Activated CD8-positive, alpha-beta memory T cell treated with anti-CD3 and anti-CD28 coated beads, Interleukin-2, amount 50 U/mL, for 24 hours (primary cell): Measurements from ENCODE around the gene CBLB.
"Not testable (repeated sequence)": the region's sequence is repeated elsewhere in the genome, so short reads cannot be mapped to it uniquely, and the experiment has no call there.

Source experiments
- DNase-seq: peaks from one replicate; pipeline ENCODE4 v3.0.0-alpha.2; 2020; ENCODE audit errors: extremely low read depth

CBLB gene

DNA sequence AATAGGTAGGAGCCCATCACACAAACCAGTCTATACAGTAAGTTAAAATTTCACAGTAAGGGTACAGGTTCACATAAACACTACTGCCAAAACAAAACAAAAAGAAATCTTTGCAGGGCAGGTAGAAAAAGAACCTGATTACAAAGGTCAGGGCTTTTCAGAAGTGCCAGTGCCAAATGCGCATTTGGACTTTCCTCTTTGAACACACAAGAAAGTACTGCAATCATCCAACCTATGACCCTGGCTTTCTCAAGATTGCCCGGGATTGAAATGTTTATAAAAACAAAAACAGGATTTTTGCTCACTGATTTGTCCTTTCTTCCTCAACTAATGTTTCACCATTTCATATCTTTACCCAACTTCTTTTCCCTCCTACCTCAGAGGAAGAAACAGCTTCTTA is 47.4 kb downstream of the CBLB start:
- no peak for DNase-seq

DNA sequence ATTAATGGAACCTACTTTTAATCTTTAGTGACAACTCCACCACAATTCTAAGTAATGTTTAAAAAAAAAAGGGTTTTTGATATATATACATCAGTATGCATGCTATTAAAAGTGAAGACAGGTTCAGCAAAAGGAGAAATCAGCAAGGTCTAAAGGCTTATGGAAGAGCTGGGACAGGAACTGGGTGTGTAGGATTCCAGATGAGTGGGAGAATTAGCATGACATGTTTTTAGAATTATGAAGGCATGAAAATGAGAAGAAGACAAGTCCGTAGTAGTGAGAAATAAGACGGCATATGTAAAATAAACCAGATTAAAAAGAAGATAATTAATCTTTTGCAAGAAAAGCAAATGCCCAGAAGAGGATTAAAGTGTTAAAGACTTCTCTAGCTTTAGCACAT is 52.0 kb downstream of the CBLB start:
- DNase-seq, result no peak

DNA sequence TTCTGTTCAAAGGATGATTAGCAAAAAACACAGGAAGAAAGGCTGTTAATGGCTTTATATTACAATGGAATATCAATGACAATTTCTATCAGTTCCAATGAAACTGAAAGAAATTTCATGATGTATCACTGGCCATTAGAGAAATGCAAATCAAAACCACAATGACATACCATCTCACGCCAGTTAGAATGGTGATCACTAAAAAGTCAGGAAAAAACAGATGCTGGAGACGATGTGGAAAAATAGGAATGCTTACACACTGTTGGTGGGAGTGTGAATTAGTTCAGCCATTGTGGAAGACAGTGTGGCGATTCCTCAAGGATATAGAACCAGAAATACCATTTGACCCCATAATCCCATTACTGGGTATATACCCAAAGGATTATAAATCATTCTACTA is 53.5 kb downstream of the CBLB start:
- DNase-seq, result not testable (repeated sequence)

DNA sequence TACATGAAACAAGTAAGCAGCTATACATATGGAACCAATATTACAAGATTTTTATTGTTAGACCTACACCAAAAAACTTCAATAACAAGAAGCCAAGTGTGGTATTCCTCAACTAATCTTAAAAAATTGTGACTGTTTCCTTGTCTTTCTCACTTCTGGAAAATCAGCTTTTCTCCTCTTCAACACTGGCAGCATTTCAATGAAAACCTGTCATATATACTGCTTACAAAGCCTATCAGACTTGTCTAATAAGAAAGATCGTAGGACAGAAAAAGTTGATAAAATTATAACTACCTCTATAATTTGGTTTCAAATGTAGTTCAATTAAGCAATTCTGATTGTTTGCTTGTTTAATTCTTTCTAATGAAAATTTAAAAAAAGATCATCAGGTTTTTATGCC is 55.1 kb downstream of the CBLB start:
- no peak for DNase-seq

DNA sequence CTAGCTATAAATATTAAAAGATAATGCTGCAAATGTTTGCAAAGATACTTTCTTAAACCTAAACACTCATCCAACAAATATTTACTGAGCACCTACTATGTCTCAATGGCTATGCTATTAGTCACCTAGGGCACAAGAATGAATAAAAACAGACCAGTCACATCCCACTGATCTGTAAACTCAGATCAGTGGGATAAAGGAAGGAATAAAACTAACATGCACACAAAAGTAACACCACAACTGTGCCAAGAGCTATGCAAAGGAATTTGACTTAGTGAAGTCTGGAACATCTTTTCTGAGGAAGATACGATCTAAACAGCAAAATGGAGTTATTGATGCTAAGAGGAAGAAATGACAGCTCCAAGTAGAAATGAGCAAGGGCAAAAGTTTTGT is 56.6 kb downstream of the CBLB start:
- no peak for DNase-seq

DNA sequence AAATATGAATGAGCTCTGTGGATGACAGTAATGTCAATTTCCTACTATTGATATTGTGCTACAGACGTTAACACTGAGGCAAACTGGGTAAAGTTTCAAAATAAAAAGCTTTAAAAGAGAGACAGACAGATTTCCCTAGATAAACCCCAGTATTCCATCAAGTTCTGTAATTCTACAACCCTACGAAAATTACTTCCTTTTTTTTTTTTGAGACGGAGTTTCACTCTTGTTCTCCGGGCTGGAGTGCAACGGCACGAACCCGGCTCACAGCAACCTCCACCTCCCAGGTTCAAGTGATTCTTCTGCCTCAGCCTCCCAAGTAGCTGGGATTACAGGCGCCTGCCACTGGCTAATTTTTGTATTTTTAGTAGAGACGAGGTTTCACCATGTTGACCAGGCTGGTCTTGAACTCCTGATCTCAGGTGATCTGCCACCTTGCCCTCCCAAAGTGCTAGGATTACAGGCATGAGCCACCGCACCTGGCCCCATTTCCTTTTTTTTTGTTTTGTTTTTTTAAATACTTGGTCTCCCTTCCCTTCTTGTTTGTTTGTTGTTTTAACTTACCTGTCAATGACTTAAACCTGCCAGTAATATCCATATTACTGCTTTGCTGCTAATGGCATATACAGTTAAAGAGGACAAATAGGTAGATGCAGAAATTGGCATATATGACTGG is 57.2 kb downstream of the CBLB start:
- no peak for DNase-seq

DNA sequence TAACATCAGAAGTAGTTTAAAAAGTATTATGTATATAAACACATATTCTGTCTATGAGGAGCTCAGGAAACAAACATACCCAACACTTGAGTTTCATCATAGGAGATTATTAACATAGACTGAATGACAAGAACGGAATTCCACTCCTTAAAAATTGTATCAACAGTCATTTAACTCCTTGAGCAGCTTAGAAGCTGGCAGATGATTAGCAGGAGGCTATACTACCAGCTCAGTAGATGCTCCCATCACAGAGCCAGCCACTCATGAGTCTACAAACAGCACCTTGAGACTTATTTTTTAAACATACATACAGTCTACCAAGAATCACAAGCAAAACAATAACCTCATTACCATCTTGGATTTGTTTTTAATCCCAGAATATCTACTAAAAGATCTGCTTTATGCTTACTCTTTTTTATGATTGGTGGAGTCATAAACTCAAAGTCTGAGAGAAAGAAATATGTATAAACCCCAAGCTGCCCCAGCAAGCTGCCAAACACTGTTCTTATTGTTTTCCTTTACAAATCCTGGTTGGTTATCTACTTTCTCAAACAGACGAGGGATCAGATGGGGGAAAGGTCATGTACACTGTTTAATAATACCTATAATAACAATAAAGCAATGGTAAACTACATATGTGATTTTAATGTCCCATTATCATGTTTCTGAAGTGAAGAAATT is 59.5 kb downstream of the CBLB start:
- DNase-seq, result no peak

DNA sequence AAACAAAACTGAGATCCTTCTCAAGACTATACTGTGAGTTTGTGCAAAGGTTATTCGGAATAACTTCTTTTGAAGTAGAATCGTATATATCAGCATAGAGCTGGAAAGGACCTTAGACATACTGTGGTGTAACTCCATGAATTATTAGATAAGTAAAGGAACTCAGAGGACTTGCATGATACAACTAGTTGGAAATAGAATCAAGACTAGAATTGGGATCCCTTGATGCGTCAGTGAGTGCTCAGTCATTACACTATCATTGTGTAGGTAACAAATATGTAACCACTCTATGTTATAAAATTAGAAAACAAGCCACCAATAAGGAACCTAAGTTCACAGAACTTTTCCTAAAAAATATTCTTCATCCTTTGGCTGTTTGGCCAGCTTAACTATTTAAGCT is 61.1 kb downstream of the CBLB start:
- DNase-seq, result no peak

DNA sequence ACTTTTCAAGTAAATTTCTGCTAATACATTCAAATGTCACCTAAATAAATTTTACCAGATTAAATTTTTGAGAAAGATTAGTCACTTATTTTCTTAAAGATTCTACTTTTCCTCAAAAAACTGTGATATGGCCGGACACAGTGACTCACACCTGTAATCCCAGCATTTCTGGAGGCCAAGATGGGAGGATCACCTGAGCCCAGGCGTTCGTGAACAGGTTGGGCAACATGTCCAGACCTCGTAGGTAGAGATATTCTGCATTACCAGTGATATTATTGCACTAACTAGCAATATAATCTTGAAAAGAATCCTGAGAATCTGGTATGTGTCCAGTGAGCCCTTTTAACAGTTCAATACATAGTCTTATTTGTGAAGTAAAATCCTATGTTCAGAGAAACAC is 61.7 kb downstream of the CBLB start:
- no peak for DNase-seq

DNA sequence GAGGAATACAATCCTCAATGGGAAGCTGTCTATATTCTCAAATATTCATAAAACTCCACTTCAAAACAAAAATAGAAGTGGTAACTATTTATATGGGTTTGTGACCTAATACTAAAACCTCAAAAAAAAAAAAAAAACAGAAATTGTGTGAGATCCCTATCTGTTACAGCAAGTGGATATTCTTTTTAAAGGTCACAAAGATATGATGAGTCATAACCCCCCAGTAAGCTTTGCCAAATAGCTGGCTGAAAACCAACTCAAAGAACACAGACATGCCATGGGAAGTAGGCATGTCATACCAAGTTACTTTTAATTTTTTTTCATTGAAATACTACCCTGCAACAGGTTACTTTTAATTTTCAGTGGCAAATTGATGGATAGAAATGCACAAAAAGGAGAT is 62.5 kb downstream of the CBLB start:
- DNase-seq, result no peak

DNA sequence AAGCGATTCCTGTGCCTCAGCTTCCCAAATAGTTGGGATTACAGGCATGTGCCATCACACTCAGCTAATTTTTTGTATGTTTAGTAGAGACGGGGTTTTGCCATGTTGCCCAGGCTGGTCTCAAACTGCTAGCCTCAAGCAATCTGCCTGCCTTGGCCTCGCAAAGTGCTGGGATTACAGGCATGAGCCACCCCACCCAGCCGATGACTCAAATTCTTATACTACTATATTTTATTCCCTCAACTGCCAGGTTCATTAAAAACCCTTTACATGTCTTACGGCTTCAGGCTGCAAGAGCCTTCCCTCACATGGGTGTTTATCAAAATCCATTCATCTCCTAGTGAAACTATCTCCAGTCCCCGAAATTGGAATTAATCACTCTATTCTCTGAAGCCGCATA is 63.4 kb downstream of the CBLB start:
- DNase-seq, result no peak

DNA sequence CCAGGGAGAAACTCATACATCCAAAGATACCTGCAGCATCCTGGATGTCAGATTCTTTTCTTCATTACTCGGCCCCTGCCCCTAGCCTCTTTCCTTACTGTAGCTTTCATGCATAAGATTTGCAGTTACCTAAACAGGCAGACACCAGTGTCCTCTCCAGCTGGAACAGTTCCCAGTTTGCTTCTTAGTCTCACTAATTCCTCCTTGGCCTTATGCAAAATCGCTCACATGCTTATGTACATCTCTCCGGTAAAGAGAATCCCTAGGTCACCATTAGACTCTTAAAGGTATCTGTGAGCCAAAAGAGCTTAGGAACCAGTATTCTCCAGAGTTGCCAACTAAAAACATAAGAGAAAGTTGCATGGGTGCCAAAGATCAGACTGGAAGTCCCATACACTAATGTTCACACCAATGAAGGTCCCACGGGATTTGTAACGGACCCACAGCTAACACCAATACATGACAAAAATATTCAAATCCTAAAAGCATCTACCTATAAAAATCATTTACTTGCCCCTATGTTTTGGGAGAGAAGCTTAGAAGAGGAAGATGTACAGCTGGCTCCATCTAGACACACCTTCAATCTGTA is 66.6 kb downstream of the CBLB start:
- DNase-seq, result no peak

DNA sequence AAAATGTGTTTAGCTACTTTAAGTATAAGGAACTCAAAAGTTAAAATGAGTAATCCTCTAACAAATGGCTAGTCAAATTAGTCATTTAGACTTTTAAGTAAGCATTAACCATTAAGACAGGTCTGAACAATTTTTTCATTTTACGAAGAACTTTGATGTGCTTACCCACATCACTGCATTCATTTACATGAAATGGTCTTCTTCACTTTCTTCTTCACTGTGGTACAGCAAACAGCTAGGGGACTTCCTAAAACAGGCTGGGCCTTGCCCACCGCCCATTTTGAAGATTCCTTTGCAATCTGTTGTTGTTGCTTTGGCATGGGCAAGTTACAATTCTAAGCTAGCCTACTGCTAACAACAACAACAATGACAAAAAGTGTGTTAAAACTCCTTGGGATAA is 67.4 kb downstream of the CBLB start:
- DNase-seq, result no peak

DNA sequence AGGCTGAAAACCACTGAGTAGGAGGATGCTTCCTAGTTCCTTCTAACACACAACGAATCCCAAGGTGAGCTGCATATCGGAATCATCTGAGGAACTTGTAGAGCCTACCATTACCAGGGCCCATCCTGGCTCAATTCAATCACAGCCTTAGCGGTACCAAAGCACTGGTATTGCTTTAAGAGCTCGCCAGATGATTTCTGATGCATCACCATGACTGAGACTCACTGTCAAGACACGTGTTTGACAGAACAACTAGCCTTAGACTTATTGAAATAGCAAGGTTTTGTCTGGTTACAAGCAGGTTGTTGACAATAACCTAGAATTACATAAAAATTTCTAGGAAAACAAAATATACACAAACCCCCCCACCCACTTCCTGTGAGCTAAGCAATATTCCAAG is 68.5 kb downstream of the CBLB start:
- no peak for DNase-seq

DNA sequence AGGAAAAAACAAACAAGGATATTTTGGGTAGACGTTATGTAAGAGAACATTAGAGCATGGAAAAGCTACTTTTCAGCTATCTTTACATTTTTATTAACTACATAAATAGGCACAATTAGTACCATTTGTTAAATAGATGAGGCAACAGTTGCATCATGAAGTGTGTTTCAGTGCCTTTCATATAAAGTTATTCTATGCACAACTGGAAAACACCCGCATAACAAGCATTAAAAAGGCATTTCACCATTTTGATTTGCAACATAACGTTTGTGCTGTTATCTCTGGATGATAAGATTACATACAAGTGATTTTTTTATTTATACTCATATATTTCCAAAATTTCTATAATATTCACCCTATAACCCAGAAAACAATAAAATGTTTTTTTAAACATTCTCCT is 69.5 kb downstream of the CBLB start:
- no peak for DNase-seq

DNA sequence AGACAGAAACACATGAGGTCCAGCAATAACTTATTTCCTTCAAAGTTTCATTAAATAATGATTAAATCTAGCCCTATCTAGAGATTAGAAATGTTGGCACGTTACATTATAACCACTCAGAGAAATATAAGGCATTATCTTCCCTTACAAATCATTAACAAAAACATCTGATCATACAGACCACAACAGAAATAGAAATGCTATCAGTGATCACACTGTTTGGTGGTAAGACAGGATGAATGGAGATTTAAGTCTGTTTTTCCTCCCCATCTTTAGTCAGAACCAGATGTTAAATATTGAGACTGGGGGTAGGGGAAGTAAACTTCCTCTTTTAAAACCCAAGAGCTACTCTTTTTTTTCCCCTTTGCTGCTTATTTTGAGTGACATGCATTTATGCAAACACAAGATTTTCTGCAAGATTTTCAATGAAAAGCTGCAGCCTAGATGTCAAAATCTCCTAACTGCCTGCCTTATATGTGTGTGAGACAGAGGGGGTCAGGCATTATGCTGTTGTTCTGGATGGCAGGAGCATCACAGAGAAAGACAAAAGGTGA is 70.4 kb downstream of the CBLB start:
- DNase-seq, result no peak

DNA sequence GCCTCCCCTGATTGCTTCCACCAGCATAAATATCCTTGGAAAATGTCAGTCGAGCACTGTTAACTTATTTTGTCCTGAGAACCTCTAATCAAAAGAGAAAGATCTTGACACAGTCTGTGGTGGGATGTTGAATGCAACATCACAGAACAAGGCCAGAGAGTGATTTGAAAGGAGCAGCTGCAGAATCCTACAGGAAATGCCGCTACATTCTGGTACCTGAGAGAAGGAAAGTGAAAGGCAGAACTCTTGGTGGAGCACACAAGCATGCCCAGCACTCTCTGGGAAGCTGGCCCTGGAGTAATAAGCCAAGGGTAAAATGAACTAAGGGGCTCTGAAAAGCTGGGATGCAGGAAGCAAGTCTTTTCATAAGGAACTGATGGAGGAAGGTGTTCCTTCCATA is 75.8 kb downstream of the CBLB start:
- DNase-seq, result no peak

DNA sequence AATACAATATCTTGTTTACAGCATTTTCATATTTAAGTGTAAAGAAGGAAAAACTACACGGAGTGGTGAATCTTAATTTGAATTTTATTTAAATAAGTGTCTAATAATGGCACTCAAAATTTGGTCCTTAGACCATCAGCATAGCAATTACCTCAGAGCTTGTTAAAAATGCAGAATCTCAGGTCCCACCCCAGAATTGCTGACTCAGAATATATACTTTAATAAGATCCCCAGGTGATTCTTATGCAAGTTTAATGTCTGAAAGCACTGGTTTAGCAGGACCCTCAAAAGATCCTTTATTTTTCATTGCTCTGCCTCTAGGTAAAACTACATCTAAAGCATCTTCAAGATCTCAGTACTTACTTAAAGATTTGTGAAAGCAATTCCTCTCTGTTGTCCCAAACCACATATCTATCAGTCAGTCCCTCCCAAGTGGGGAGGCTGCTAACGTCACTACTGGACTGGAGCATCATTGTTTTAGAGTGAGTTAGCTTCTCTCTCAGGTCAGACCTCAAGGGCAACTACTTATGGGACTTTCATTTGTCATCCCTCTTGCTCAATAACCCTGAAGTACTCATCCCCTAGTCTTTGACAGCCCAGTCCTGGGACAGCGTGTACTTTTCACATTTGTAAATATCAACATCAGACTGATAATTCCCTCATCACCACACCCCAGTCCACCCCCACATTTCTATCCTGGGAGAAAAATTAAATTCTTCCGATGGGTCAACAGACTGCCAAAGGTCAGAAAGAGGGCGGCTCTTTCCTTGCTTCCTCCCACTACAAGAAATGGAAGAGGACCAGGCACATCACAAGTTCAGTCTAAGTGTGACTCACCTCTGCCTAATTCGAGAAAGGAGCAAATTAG is 76.7 kb downstream of the CBLB start:
- no peak for DNase-seq

DNA sequence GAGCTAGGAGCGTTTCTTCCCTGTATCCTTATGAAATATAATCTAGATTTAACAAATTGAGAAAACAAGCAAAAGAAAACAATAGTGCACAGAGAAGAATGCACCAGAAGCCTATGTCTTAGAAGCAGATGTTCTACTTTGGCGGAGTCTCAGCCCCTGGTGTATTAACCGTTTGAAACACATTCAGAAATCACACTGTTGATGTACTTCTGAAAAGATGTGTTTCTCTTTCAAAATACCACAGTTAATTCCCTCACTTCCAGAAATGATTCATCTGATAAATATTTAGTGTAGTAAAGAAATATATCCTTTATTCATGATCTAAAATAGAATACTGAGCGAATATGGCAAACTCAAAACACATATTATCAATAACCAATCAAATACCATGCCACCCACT is 77.7 kb downstream of the CBLB start:
- DNase-seq, result no peak

DNA sequence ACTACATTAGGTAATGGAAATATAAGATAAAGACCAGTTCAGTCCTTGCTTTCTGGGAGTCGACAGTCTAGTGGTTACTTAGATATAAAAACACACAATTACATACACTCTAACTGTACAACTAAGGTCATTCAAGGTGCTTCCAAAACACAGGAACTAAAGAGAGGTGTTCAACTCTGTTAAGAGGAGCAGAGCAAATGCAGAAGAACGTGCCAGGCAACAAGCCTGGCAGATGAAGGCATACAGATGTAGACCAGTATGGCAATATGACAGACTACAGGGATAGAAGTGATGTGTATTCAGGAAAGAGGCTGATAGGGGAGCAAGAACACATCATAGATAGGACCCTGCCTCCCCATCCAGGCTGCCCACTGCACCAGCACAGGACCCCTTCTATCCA is 78.3 kb downstream of the CBLB start:
- DNase-seq, result no peak

DNA sequence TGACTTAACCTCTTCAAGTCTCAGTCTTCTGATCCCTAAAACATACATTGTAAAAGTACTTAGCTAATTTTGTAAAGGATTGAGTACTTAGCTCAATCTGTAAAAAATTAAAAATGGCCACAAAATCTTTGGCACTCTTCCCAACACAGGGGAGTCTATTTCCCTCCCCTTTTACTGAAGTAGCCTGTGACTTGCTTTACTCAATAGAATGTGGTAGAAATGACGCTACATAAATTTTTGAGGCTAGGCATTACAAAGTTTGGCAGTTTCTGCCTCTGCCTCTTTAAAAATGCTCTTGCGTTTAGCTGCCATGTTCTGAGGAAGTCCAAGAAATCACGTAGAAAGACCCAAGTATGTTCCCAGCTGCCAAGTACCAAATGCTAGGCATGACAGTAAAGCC is 80.2 kb downstream of the CBLB start:
- DNase-seq, result no peak

DNA sequence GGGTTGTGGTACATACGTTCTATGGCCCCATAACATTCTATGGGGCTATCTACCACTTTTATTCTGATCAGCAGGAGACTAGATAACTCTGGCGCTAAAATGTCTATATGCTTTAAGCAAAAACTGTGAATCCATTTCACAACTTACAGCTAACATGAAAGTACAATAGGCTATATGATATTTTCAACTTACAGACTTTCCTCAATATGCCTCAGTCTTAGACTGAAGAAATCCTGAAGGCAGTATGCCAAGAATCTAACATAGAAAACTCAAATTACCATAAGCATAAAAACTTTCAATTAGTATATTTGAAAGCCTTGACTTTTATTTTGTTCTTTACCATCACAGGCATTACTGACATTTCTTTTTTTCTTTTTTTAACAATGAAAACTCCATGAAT is 81.4 kb downstream of the CBLB start:
- no peak for DNase-seq
